ENCODE results near the gene MS4A10.
A peak's percentile ranks its signal among the peaks of the same experiment; 100 is the strongest.

The MS4A10 gene

GRCh38 chr11:60830478-60831142, 45.5 kb downstream of the MS4A10 start:
- no peak for DNase-seq (ENCODE audit: low read depth)

- peak; percentile 44 for DNase-seq (ENCODE audit: low read depth)
Measured at GRCh38 chr11:60831143-60831500, 46.0 kb downstream of the MS4A10 start.

GRCh38 chr11:60831501-60832079, 46.5 kb downstream of the MS4A10 start:
- DNase-seq (ENCODE audit: low read depth) = peak; percentile 29

DNA sequence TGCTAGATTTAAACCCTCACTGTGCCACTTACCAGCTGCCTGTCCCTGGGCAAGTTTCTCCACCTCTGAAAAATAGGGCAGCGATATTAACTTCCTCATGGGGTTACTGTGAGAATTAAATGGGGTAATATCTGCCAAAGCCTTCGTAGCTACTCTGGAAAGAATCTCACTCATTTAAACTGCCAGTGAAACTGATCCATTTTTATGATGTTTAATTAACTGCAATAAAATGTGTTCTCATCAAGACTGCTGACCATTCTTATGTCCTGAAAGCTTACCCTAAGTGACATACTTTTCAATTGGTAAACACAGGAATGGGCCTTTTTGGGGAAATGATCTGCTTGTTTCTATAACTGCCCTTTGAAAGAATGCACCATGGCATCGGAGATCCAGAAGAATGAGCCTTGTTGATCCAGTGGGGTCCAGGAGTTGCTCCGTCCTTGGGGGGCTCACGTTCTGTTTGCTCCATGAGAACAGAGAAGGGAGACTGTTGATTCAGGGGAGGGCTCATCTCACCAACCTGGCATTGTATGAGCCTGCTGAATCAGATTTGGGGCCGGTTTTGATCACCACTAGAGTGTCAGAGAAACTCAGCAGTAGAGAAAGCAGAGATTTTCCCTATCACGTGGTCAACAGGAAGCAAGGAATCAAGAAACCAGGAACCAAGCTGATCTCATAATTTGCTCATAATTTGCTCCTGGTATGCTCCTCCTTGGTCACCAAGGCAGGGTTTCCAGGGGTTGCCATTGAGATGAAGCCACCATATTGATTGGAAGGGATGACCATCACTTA, 49.8 kb downstream of the MS4A10 start:
- no peak for DNase-seq (ENCODE audit: low read depth)

DNA sequence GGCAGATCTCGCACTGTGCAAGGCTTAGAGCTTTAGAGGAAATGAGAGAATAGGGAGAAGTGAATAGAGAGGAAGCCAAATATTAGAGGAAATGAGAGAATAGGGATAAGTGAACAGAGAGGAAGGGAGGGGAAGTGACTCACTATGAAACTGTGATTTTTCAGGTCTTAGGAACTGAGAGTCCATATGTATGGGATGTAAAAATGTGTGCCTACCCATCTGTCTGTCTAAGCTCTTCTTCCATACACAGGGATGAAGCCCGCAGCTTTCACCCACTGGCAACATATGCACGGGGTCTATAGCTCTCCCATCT, 50.4 kb downstream of the MS4A10 start:
- peak; percentile 37 for DNase-seq (ENCODE audit: low read depth)

- no peak for DNase-seq (ENCODE audit: low read depth)
Measured at GRCh38 chr11:60836866-60837515, 51.9 kb downstream of the MS4A10 start.

- no peak for DNase-seq (ENCODE audit: low read depth)
Measured at GRCh38 chr11:60838132-60838531, 53.0 kb downstream of the MS4A10 start.

- DNase-seq (ENCODE audit: low read depth) = peak; percentile 61
Measured at GRCh38 chr11:60840470-60841430, 55.6 kb downstream of the MS4A10 start.

DNA sequence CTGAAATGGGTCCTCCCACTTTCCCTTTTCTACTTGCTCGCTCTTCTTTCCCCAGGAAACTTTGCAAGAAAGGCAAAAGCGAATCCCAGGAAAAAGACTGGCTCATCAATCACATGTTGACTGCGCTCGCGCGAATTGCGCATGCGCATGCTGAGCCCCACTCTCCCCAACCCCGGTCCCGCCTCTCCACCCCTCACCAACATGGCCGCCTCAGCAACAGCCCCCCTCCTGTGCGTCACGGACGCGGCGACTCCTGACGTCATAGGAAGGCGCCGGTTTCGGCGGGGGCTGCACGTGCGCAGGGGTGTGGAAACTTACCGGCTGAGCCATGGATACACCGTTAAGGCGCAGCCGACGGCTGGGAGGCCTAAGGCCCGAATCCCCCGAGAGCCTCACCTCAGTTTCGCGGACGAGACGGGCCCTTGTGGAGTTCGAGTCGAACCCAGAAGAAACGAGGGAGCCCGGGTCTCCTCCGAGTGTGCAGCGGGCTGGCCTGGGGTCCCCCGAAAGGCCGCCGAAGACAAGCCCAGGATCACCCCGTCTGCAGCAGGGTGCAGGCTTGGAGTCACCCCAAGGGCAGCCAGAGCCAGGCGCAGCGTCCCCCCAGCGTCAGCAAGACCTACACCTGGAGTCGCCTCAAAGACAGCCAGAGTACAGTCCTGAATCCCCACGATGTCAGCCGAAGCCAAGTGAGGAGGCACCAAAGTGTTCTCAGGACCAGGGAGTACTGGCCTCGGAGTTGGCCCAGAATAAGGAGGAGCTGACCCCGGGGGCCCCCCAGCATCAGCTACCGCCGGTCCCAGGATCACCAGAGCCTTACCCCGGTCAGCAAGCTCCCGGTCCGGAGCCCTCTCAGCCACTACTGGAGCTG, 56.9 kb downstream of the MS4A10 start, which contains the start of gene CCDC86:
CCDC86 (plus strand) TSS at position 317 of the 871 bp plus-strand sequence; CDS start at position 329, 12 bp downstream.
- DNase-seq (ENCODE audit: low read depth) = peak; percentile 84

DNA sequence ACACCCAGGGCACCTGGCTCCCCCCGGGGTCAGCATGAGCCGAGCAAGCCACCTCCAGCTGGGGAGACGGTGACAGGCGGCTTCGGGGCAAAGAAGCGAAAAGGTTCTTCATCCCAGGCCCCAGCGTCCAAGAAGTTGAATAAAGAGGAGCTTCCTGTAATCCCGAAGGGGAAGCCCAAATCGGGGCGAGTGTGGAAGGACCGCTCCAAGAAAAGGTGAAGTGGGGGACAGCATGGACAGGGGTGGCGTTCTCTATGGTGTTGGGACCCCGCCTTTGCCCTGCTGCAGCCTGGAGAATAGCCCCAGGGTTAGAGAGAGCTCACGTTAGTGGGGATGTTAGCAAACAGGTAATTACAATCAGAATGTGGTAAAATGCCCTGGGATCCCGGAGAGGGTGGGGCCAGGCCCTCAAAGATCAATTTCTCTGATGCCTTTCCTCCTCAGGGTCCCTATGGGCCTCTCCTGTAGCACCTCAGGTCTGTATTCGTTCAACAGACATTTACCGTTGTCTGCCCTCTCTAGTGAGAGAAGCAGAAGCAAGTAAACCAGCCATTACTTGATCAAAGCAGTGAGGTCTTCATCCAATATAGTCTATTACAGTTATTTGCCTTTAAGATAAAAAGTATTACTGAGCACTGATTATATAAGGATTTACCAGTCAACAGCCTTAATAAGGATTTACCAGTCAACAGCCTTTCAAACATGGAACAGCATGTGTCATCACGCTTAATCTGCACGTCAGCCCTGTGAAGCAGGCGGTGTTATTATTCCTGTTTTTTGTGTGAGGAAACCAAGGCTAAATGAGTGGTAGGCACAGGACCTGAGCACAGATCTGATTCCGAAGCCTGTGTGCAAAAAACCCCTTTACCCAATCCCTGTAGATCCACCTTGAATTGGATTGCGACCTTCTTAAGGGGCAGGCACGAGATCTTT, 57.8 kb downstream of the MS4A10 start:
- DNase-seq (ENCODE audit: low read depth) = no peak

- DNase-seq (ENCODE audit: low read depth) = no peak
Measured at GRCh38 chr11:60844045-60844869, 59.1 kb downstream of the MS4A10 start.

- no peak for DNase-seq (ENCODE audit: low read depth)
Measured at GRCh38 chr11:60844870-60845221, 59.7 kb downstream of the MS4A10 start.

DNA sequence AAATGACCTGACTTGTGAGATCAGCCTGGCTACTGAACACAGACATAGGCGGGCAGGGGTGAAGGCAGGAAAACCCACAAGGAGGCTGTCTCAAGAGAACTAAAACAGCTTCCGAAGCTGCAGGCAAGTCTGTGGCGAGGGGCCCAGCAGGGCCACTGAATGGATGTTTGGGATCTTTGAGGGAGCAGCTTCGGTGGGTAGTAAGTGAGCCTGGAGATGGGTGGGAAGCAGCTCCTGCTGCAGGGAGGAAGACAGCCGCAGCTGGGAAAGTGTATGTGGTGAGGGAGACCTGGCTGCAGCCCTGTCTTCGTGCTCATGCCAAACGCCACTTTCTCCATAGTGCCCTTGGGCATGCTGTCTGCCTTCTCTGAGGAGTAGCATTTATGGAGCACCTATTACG, 60.2 kb downstream of the MS4A10 start:
- no peak for DNase-seq (ENCODE audit: low read depth)

DNA sequence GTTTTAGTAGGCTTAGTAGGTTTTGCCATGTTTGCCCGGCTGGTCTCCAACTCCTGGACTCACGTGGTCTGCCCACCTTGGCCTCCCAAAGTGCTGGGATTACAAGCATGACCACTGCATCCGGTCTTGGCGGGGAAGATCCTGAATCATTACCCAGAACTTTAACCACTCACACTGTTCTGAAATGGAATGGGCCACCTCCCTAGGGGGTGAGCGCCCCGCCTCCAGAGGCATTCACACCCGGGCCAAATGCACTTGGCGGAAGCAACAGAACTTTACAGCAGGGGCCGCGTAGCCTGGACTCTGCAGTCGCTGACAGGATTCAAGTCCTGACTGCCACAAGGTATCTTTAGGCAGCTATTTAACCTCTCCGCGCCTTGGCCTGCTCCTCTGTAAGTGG, 62.1 kb downstream of the MS4A10 start:
- DNase-seq (ENCODE audit: low read depth) = no peak

DNA sequence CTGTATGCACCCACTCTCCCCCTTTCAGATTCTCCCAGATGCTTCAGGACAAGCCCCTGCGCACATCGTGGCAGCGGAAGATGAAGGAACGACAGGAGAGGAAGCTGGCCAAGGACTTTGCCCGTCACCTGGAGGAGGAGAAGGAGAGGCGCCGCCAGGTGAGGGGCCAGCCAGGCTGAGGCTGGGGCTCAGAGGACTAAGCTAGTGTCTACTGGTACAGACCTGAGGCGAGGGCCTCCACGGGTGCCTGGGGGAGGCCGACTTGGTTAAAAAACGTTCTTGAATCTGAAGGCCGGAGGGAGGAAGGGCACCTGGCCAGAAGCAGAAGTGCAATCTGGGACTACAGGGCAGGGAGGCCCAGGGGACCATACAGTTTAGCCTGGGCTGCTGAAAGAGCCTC, 62.8 kb downstream of the MS4A10 start:
- DNase-seq (ENCODE audit: low read depth) = no peak

GRCh38 chr11:60848714-60849151, 63.6 kb downstream of the MS4A10 start:
- no peak for DNase-seq (ENCODE audit: low read depth)

- DNase-seq (ENCODE audit: low read depth) = no peak
Measured at GRCh38 chr11:60849641-60850520, 64.7 kb downstream of the MS4A10 start.

Measured in HS-5 (cell line).